ENCODE results near the gene PFDN2. TPM values are rescaled to one million over a fixed set of nuclear protein-coding genes. Genes with fewer than 3 reads are reported as not detected.
"Not testable (repeated sequence)": the region's sequence is repeated elsewhere in the genome, so short reads cannot be mapped to it uniquely, and the experiment has no call there.

PFDN2 gene
- total RNA-seq, 1 donor from 2014 or later = 65.1 TPM

DNA sequence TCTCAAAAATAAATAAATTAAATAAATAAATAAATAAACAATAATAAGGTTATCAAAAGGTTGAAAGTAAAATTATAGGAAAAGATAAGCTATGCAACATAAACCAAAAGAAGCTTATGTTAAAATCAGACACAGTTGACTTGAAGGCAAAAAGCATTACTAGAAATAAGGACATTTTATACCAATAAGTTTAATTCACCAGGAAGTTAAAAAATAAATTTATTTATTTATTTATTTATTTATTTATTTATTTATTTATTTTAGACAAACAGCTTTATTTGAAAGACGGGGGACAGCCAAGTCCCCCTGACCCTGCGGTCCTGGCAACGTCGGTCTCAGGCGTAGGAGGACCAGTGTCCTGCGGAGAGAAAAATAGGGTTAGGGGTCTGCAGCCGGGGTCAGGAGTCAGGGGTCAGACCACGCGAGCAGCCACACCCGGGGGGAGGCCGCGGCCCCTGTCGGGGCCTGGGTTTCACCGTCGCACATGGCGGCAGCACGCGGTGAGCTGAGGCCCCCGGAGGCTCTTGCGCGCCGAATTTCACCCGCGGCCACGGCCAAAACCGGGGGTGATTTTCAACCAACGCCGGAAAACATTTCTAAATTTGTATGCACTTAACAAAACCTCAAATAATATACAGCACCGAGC is 23.0 kb upstream of the PFDN2 start:
- intact Hi-C loops (cut with micrococcal nuclease) = no loop called here

DNA sequence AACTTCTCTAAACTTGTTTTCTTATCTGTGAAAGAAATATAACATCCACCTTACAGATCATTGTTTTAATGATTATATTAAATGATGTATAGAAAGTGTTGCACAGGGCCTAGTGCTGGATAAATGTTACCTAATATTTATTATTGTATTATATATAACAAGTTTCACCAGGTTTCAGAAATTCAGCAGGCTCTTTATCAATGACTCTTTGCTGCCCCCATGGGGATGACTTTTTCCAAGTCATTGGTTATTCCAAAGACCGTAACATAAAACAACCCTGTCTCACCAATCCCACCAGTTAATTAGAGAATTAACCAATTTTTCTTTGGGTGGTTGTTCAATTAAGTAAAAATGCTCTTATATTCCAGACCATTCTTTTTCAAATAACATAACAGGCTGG is 21.9 kb upstream of the PFDN2 start:
- intact Hi-C loops (cut with micrococcal nuclease) = loop anchor here (1.0 to 10.0 kb wide), 2 partner anchors 67 to 145 kb away; no protein-coding TSS in a partner anchor

DNA sequence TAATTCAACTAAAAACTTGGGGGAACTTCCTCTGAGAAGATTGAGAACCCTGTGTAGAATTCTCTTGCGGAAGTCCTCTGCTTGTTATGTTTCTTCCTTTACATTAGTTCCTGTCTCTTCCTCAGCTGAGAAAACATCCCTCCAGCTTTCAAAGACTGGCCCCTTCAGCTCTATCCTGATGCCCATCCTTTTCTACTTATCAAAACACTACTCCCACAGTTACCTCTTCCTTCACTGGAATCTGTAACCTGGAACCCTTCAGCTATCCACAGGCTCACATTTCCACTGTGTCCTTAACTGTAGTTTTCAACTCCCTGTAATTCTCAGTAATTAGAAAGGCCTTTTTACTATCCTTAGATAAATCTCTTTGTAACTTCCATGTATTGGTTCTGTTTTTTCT is 20.6 kb upstream of the PFDN2 start:
- intact Hi-C loops (cut with micrococcal nuclease) = loop anchor here (10.0 kb wide), 1 partner anchor 144 kb away; no protein-coding TSS in a partner anchor

GRCh38 chr1:161137881-161138280 is 20.0 kb upstream of the PFDN2 start:
- intact Hi-C loops (cut with micrococcal nuclease) = loop anchor here (10.0 kb wide), 1 partner anchor 143 kb away; no protein-coding TSS in a partner anchor

DNA sequence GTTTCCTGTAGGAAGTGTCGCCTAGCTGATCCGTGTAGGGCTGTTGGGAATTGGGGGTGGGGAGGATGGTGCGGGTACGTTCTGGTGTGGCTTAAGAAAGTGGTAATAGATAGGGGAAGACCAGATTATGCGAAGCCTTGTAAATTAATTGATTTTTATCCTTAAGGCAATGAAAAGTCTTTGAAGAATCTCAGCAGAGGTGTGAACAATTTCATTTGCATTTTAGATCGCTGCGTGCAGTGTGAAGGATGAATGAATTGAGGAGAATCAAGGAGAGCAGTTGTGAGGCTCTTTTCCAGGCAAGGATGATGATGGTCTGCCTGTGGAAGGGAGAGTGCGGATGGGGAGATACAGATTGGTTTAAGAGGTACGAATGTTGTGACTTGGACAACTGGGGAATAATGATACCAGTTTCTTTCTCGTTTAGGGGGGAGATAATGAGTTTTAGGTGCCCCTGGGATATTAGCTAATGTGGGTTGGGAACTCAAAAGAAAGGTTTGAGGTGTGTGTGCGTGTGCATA is 15.4 kb upstream of the PFDN2 start:
- intact Hi-C loops (cut with micrococcal nuclease) = loop anchor here (2.0 to 10.0 kb wide), 2 partner anchors 62 to 138 kb away; no protein-coding TSS in a partner anchor

GRCh38 chr1:161132410-161133219 is 14.8 kb upstream of the PFDN2 start, which contains the start of gene DEDD:
TSS of gene DEDD (minus strand) at chr1:161132667. CDS start at chr1:161124462, 8,205 bp downstream.
- intact Hi-C loops (cut with micrococcal nuclease) = loop anchor here (1.0 to 10.0 kb wide), 5 partner anchors 14 to 138 kb away; partner anchors contain the start of genes NIT1, PFDN2, PPOX and UFC1

GRCh38 chr1:161131523-161132409 is 13.9 kb upstream of the PFDN2 start:
- intact Hi-C loops (cut with micrococcal nuclease) = loop anchor here (1.0 to 10.0 kb wide), 5 partner anchors 13 to 137 kb away; partner anchors contain the start of genes NIT1, PFDN2, PPOX and UFC1

DNA sequence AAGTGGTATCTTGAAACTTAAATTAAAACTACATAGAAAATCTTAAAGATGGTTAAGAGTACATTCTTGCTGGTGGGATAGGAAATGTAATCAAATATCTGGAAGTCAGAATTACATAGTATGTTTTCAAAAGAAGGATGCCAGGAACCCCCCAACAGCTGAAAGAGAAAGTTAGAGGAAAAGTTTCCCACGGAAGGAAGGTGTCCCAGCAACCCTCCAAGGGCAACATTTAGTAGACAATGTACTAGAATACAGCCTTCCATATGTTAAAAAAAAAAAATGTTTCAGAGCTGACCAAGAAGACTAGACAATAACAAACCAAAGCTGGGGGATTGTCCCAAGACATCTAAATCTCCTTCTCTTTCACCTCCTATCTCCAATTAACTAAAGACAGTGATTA is 12.4 kb upstream of the PFDN2 start:
- intact Hi-C loops (cut with micrococcal nuclease) = loop anchor here (10.0 kb wide), 1 partner anchor 135 kb away; no protein-coding TSS in a partner anchor

- intact Hi-C loops (cut with micrococcal nuclease) = no loop called here
These were observed 11.0 kb upstream of the PFDN2 start for GRCh38 chr1:161128591-161129420.

DNA sequence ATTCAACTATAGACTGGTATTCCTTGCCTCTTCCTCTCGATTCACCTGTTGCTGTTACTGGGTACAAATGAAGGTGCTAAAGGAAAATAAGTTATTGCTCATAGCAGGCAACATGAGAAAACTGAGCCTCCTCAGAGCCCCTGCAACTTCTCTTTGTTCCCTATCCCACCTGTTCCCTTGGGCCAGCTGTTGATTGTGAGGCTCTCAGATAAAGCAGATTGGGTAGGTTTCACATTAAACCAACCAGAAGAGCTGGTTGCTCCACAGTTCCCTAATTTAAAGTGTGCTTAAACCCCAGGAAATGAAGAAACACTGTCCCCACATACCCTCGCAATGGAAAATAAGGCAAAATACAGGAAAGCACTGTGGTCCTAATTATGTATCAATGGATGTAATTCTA is 9.8 kb upstream of the PFDN2 start:
- intact Hi-C loops (cut with micrococcal nuclease) = loop anchor here (1.0 kb wide), 1 partner anchor 8 kb away; no protein-coding TSS in a partner anchor

- intact Hi-C loops (cut with micrococcal nuclease) = no loop called here
These were observed 5.1 kb upstream of the PFDN2 start for GRCh38 chr1:161122967-161123366.

DNA sequence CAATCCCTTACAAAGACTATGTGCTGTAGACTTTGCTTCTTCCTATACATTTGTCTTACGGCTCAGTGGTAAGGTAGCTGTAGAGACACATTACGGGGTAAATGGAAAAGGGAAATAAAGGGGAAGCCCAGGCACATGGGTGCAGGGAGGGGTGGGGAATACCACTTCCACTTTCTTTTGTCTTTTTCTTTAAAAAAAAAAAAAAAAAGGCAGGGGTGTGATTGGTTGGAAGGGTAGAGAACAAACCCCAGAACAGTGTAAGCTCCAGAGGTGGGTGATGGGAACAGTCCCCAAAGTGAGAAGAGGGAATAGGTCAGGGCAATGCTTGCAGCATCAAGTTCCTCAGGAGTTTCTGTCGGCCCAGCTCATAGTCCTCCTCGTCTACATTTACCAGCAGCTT is 4.0 kb upstream of the PFDN2 start:
- intact Hi-C loops (cut with micrococcal nuclease) = no loop called here

- intact Hi-C loops (cut with micrococcal nuclease) = no loop called here
These were observed 3.3 kb upstream of the PFDN2 start for GRCh38 chr1:161121042-161121650.

- intact Hi-C loops (cut with micrococcal nuclease) = loop anchor here (1.0 to 2.0 kb wide), 3 partner anchors 8 to 73 kb away; partner anchors contain the start of gene UFC1
These were observed 1.5 kb upstream of the PFDN2 start for GRCh38 chr1:161119092-161119903.

DNA sequence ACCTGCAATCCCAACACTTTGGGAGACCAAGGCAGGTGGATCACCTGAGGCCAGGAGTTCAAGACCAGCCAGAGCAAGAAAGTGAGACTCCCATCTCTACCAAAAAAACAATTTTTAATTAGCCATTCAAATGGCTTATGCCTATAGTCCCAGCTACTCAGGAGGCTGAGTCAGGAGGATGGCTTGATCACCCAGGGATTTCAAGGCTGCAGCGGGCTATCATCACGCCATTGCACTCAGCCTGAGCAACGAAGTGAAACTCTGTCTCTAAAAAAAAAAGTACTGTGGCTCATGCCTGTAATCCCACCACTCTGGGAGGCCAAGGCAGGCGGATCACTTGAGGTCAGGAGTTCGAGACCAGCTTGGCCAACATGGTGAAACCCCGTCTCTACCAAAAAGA is 1.9 kb downstream of the PFDN2 start:
- intact Hi-C loops (cut with micrococcal nuclease) = not testable (repeated sequence)

- intact Hi-C loops (cut with micrococcal nuclease) = no loop called here
These were observed 2.6 kb downstream of the PFDN2 start for GRCh38 chr1:161115132-161115711.

DNA sequence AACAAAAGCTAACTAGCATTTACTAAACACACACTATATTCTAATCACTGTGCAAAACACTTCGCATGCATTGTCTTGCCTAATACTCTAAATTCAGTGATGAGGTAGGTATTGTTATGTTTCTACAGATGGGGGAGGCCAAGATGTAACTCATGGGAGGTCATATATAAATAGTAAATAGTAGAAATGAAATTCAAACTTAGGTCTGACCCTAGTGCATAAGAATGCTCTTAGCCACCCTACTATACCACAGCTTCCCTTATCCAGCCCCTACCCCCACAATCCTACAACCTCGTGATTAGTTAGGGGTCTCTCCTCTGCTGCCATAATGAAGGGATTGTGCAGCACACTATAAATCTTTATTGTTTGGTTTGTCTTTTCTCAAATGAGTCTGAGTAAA is 3.3 kb downstream of the PFDN2 start:
- intact Hi-C loops (cut with micrococcal nuclease) = loop anchor here (5.0 kb wide), 1 partner anchor 852 kb away; the partner anchor contains the start of gene DCAF8

- intact Hi-C loops (cut with micrococcal nuclease) = loop anchor here (5.0 kb wide), 1 partner anchor 852 kb away; the partner anchor contains the start of gene DCAF8
These were observed 3.9 kb downstream of the PFDN2 start for GRCh38 chr1:161113915-161114314.
